ENCODE measurements around the gene KIF14.
A peak's percentile ranks its signal among the peaks of the same experiment; 100 is the strongest.

GRCh38 chr1:200510228-200510623 is 110.3 kb downstream of the KIF14 start:
- TF ChIP-seq POLR2A (IDR thresholded peaks at IDR 0.05): no peak
- TF ChIP-seq, protein P1, sequence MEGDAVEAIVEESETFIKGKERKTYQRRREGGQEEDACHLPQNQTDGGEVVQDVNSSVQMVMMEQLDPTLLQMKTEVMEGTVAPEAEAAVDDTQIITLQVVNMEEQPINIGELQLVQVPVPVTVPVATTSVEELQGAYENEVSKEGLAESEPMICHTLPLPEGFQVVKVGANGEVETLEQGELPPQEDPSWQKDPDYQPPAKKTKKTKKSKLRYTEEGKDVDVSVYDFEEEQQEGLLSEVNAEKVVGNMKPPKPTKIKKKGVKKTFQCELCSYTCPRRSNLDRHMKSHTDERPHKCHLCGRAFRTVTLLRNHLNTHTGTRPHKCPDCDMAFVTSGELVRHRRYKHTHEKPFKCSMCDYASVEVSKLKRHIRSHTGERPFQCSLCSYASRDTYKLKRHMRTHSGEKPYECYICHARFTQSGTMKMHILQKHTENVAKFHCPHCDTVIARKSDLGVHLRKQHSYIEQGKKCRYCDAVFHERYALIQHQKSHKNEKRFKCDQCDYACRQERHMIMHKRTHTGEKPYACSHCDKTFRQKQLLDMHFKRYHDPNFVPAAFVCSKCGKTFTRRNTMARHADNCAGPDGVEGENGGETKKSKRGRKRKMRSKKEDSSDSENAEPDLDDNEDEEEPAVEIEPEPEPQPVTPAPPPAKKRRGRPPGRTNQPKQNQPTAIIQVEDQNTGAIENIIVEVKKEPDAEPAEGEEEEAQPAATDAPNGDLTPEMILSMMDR (IDR thresholded peaks at IDR 0.05 in 4 of 5, conservative IDR thresholded peaks at IDR 0.05 in 1 of 5): peak; percentile 51 to 93 (median 79)
